Measurements from ENCODE around the gene CDK10. TPM values are rescaled to one million over a fixed set of nuclear protein-coding genes. Genes with fewer than 3 reads are reported as not detected.
A peak's percentile ranks its signal among the peaks of the same experiment; 100 is the strongest.

CDK10 gene
- total RNA-seq, 1 donor from 2014 or later, result 56.9 TPM

GRCh38 chr16:89709716-89710432 is 23.4 kb downstream of the CDK10 start:
- Mint-ChIP-seq H3K36me3 (ENCODE audit: unreplicated experiment) (no peaks in the 10 kb centered on the region), H3K9me3 (ENCODE audit: unreplicated experiment) (peaks cover 4% of the 10 kb centered on the region), H3K4me3 (ENCODE audit: unreplicated experiment) (no peak overlapping the region), H3K27me3 (ENCODE audit: unreplicated experiment) (peaks cover 4% of the 10 kb centered on the region), H3K27ac (ENCODE audit: unreplicated experiment) (no peak overlapping the region), H3K4me1 (ENCODE audit: low read depth, unreplicated experiment) (peaks cover 4% of the 10 kb centered on the region)
- TF ChIP-seq CTCF (IDR thresholded peaks at IDR 0.05; ENCODE audit: partially characterized antibody, unreplicated experiment), result no peak
- DNase-seq, result no peak

- Mint-ChIP-seq H3K4me1 (ENCODE audit: low read depth, unreplicated experiment) (peaks cover 4% of the 10 kb centered on the region), H3K9me3 (ENCODE audit: unreplicated experiment) (peaks cover under 1% of the 10 kb centered on the region), H3K27me3 (ENCODE audit: unreplicated experiment) (peaks cover 2% of the 10 kb centered on the region), H3K4me3 (ENCODE audit: unreplicated experiment) (no peak overlapping the region), H3K36me3 (ENCODE audit: unreplicated experiment) (no peaks in the 10 kb centered on the region), H3K27ac (ENCODE audit: unreplicated experiment) (no peak overlapping the region)
- TF ChIP-seq CTCF (IDR thresholded peaks at IDR 0.05; ENCODE audit: partially characterized antibody, unreplicated experiment), result no peak
- DNase-seq, result no peak
Measured at GRCh38 chr16:89710709-89711564, 24.4 kb downstream of the CDK10 start.

GRCh38 chr16:89711601-89712273 is 25.2 kb downstream of the CDK10 start:
- H3K27ac Mint-ChIP-seq (ENCODE audit: unreplicated experiment), result no peak overlapping the region
- H3K4me1 Mint-ChIP-seq (ENCODE audit: low read depth, unreplicated experiment), result peaks cover 2% of the 10 kb centered on the region
- H3K4me3 Mint-ChIP-seq (ENCODE audit: unreplicated experiment), result no peak overlapping the region
- H3K9me3 Mint-ChIP-seq (ENCODE audit: unreplicated experiment), result no peaks in the 10 kb centered on the region
- H3K36me3 Mint-ChIP-seq (ENCODE audit: unreplicated experiment), result no peaks in the 10 kb centered on the region
- no peak for TF ChIP-seq CTCF (IDR thresholded peaks at IDR 0.05; ENCODE audit: partially characterized antibody, unreplicated experiment)
- peak; percentile 70 for DNase-seq
- peaks cover 2% of the 10 kb centered on the region for H3K27me3 Mint-ChIP-seq (ENCODE audit: unreplicated experiment)

GRCh38 chr16:89712274-89712781 is 25.8 kb downstream of the CDK10 start:
- Mint-ChIP-seq H3K9me3 (ENCODE audit: unreplicated experiment) (no peaks in the 10 kb centered on the region), H3K4me3 (ENCODE audit: unreplicated experiment) (peak overlapping the region; percentile 55), H3K27me3 (ENCODE audit: unreplicated experiment) (peaks cover 2% of the 10 kb centered on the region), H3K36me3 (ENCODE audit: unreplicated experiment) (no peaks in the 10 kb centered on the region), H3K4me1 (ENCODE audit: low read depth, unreplicated experiment) (peaks cover 2% of the 10 kb centered on the region), H3K27ac (ENCODE audit: unreplicated experiment) (peak overlapping the region; percentile 33)
- no peak for TF ChIP-seq CTCF (IDR thresholded peaks at IDR 0.05; ENCODE audit: partially characterized antibody, unreplicated experiment)
- no peak for DNase-seq

Data from glutamatergic neuron (in vitro differentiated cells).